HepG2 (cell line): ENCODE data around the gene TCP11L1. TPM values are rescaled to one million over a fixed set of nuclear protein-coding genes. Genes with fewer than 3 reads are reported as not detected.
A peak's percentile ranks its signal among the peaks of the same experiment; 100 is the strongest.

Experiments used
- ARNTL ChIP-seq: sonication (generic); formaldehyde crosslinking; IDR thresholded peaks from 2 replicates; pipeline ENCODE4 v1.4.0; 2020; ENCODE audit warnings: mild to moderate bottlenecking, missing genetic modification reagents
- CEBPZ ChIP-seq: IDR thresholded peaks from 2 replicates; pipeline ENCODE4 v1.6.1; 2012; ENCODE audit warnings: low read length, improper control_type of control experiment
- KLF9 ChIP-seq: IDR thresholded peaks from 2 replicates; pipeline ENCODE4 v1.6.1; 2016; ENCODE audit warnings: low read depth
- MAFF ChIP-seq: IDR thresholded peaks from 2 replicates; pipeline ENCODE4 v1.6.1; 2011; ENCODE audit warnings: low read depth, low read length, improper control_type of control experiment
- MLXIP ChIP-seq: sonication (generic); formaldehyde crosslinking; IDR thresholded peaks from 2 replicates; pipeline ENCODE4 v1.9.0; 2021; ENCODE audit warnings: missing genetic modification reagents, borderline replicate concordance
- NCOA2 ChIP-seq: sonication (generic); formaldehyde crosslinking; IDR thresholded peaks from 2 replicates; pipeline ENCODE4 v1.8.0; 2022; ENCODE audit warnings: inconsistent platforms
- PBX3 ChIP-seq: sonication (generic); formaldehyde crosslinking; IDR thresholded peaks from 2 replicates; pipeline ENCODE4 v1.8.1; 2023; ENCODE audit warnings: missing genetic modification reagents, inconsistent platforms, borderline replicate concordance
- RBM22 ChIP-seq: fragments of 200-400 bp; formaldehyde crosslinking; optimal IDR thresholded peaks from 2 replicates; pipeline ENCODE3; 2017; ENCODE audit warnings: mild to moderate bottlenecking, low read length, moderate library complexity
- RBM39 ChIP-seq: fragments of 200-400 bp; formaldehyde crosslinking; IDR thresholded peaks from one replicate; pipeline ENCODE4 v1.6.1; 2018; ENCODE audit warnings: antibody characterized with exemption, mild to moderate bottlenecking, low read depth, low read length; ENCODE audit not compliant: poor library complexity, severe bottlenecking
- SMAD3 ChIP-seq: sonication (generic); formaldehyde crosslinking; IDR thresholded peaks from 2 replicates; pipeline ENCODE4 v1.4.0; 2020; ENCODE audit warnings: missing genetic modification reagents
- SRSF9 ChIP-seq: fragments of 200-400 bp; formaldehyde crosslinking; IDR thresholded peaks from 2 replicates; pipeline ENCODE4 v1.6.1; 2018; ENCODE audit warnings: borderline replicate concordance, mild to moderate bottlenecking, low read depth, low read length; ENCODE audit not compliant: insufficient read depth, poor library complexity, severe bottlenecking
- ZNF512 ChIP-seq: sonication (generic); formaldehyde crosslinking; IDR thresholded peaks from 2 replicates; pipeline ENCODE4 v1.4.0; 2020; ENCODE audit warnings: mild to moderate bottlenecking, missing genetic modification reagents
- ZNF576 ChIP-seq: sonication (generic); formaldehyde crosslinking; IDR thresholded peaks from 2 replicates; pipeline ENCODE4 v1.4.0; 2020; ENCODE audit warnings: mild to moderate bottlenecking, missing genetic modification reagents
- ZNF619 ChIP-seq: sonication (generic); formaldehyde crosslinking; IDR thresholded peaks from 2 replicates; pipeline ENCODE4 v1.4.0; 2020; ENCODE audit warnings: mild to moderate bottlenecking, missing genetic modification reagents
- polyA plus RNA-seq, 8 experiments: library from polyadenylated mRNA; depleted of rRNA in 3 of 8; stranded (reverse) in 7 of 8; unstranded in 1 of 8; fragments of >200 nt; fragmentation: Illumina TruSeq in 4 of 8; extraction: Trizol in 4 of 8; gene quantifications; 2 replicates each; pipeline versions ENCODE4 v1.2.1 to v1.2.3, GENCODE V29; 2011 to 2016; ENCODE audit warnings: low read depth in 4 of 8, missing spikeins in 1 of 8, mixed read lengths in 1 of 8; ENCODE audit not compliant: insufficient read depth in 1 of 8
- total RNA-seq, 5 experiments: library from RNA; depleted of rRNA; stranded (reverse); fragments of >200 nt; fragmentation: Illumina TruSeq; extraction: Trizol; gene quantifications; 2 replicates each; pipeline ENCODE4 v1.2.3, GENCODE V29; 2016; ENCODE audit warnings: low read depth in 1 of 5

Gene TCP11L1
- total and polyA plus RNA-seq, 2 of the 13 experiments (the other 11 are each of a cell fraction or from before 2014, with no cell fraction given), result 7.9 to 10.1 TPM

- TF ChIP-seq ZNF576 (CRISPR knock-in tag), result no peak; the same call in 1 of the 2 replicates
- no peak for TF ChIP-seq MLXIP (CRISPR knock-in tag)
- no peak for TF ChIP-seq MAFF
- no peak for TF ChIP-seq ZNF512
- peak; percentile 54 for TF ChIP-seq NCOA2 (CRISPR knock-in tag)
- no peak for TF ChIP-seq SMAD3
- TF ChIP-seq RBM39, result peak; percentile 75
- 0 out of 2 replicates have a peak, but pooled peaks have one; percentile 80 for TF ChIP-seq PBX3 (CRISPR knock-in tag)
- no peak for TF ChIP-seq CEBPZ
- TF ChIP-seq ARNTL (CRISPR knock-in tag), result peak; percentile 81
- no peak for TF ChIP-seq KLF9 (CRISPR knock-in tag)
- TF ChIP-seq RBM22, result no peak
- no peak for TF ChIP-seq SRSF9
- peak; percentile 91; the same call in 1 of the 2 replicates for TF ChIP-seq ZNF619 (CRISPR knock-in tag)
These were observed 23.5 kb upstream of the TCP11L1 start, which contains the start of gene DEPDC7 (continued) for GRCh38 chr11:33015621-33016551.
